ENCODE data around the gene EXPH5. TPM values are rescaled to one million over a fixed set of nuclear protein-coding genes. Genes with fewer than 3 reads are reported as not detected.

Gene EXPH5
- total RNA-seq, 3 donors from 2014 or later: 0.71 to 1.0 (median 0.79) TPM

DNA sequence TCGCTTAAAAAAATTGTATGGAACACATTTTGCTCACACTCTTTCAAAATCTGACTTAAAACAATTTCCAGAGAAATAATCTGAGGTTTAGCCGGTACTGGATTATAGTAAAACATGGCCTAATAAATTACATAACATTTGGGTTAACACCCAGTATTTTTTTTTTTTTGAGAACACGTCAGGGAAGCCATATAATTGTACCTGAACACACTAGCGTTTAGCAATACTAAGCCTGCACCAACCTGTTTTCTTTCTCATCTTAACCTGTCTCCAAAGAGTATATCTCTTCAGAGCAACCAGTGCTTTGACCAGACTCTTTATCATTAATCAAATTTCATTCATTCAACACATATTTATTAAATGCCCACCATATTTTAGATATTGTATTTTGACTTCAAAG lies 93.4 kb downstream of the EXPH5 start:
- no peak for ATAC-seq
- Mint-ChIP-seq H3K4me3 (peak overlapping the region; percentile 11), H3K9me3 (no peaks in the 10 kb centered on the region), H3K36me3 (ENCODE audit: insufficient read depth) (no peaks in the 10 kb centered on the region), H3K4me1 (ENCODE audit: low read depth) (peaks cover 20% of the 10 kb centered on the region), H3K27me3 (ENCODE audit: low read depth) (no peaks in the 10 kb centered on the region)
- no peak for DNase-seq

DNA sequence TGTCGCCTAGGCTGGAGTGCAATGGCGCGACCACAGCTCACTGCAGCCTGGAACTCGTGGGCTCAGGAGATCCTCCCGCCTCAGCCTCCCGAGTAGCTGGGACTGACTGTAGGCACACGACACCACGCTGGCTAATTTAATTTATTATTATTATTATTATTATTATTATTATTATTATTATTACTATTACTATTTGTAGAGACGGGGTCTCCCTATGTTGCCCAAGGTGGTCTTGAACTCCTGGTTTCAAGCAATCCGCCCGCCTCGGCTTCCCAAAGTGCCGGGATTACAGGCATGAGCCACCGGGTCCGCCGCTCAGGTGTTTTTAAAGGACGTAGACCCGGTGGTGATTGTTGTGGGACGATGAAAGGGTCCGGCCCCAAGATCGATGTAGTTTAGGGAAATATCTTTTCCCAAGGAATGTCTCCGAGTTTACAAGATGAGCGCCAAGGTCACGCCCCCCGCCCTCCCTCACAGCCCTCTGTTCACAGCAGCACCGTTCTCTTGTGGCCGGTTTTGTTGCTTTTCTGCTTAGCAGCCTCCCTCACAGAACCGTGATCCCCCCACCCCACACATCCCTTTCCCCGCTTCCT lies 94.7 kb downstream of the EXPH5 start:
- peak overlapping the region; percentile 81 for H3K4me3 Mint-ChIP-seq
- no peaks in the 10 kb centered on the region for H3K36me3 Mint-ChIP-seq (ENCODE audit: insufficient read depth)
- no peaks in the 10 kb centered on the region for H3K9me3 Mint-ChIP-seq
- ATAC-seq (no peak), DNase-seq (no peak)
- peaks cover 21% of the 10 kb centered on the region for H3K4me1 Mint-ChIP-seq (ENCODE audit: low read depth)
- H3K27me3 Mint-ChIP-seq (ENCODE audit: low read depth): no peaks in the 10 kb centered on the region

DNA sequence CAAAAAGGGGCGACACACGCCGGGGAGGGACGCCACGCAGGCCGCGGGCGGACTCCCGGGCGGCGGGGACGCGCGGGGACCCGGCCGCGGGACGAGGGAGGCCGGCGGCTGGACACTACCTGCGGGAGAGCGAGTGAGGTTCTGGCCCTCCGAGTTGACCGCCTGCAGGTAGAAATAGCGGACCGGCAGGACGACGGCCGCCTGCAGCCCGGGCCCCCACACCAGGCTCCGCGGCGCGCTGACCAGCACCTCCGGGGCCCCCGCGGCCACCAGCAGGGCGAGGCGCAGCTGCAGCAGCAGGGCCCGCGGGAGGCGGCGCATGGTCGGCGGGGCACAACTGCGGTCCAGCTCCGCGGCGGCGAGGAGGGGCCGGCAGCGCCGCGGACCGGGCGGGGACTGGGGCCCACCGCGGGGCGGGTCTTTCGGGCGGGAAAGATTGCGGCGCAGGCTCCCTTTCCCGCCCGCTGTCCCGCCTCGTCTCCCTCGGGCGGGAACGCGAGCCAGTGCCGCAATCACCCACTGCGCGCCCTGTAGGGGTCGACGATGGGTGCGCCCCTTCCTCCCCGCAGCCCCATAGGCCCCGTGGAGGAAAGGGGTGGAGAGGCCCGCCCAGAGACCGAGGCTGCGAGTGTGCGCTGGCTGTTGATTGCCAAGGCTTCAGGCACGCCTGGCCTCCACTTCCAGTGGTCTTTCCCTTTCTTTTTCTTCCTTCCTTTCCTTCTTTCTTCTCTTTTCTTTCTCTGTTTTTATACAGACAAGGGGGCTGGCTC lies 95.3 kb downstream of the EXPH5 start, which contains the start of gene POGLUT3:
TSS of gene POGLUT3 (minus strand) at position 339 of the 770 bp plus-strand sequence. CDS start at position 321, 18 bp downstream.
- H3K9me3 Mint-ChIP-seq: no peaks in the 10 kb centered on the region
- DNase-seq (peak; percentile 23), ATAC-seq (peak; percentile 64 to 66)
- no peaks in the 10 kb centered on the region for H3K36me3 Mint-ChIP-seq (ENCODE audit: insufficient read depth)
- H3K27me3 Mint-ChIP-seq (ENCODE audit: low read depth): no peaks in the 10 kb centered on the region
- H3K4me3 Mint-ChIP-seq: peak within 1 kb of the TSS; percentile 99
- peaks cover 21% of the 10 kb centered on the region for H3K4me1 Mint-ChIP-seq (ENCODE audit: low read depth)

DNA sequence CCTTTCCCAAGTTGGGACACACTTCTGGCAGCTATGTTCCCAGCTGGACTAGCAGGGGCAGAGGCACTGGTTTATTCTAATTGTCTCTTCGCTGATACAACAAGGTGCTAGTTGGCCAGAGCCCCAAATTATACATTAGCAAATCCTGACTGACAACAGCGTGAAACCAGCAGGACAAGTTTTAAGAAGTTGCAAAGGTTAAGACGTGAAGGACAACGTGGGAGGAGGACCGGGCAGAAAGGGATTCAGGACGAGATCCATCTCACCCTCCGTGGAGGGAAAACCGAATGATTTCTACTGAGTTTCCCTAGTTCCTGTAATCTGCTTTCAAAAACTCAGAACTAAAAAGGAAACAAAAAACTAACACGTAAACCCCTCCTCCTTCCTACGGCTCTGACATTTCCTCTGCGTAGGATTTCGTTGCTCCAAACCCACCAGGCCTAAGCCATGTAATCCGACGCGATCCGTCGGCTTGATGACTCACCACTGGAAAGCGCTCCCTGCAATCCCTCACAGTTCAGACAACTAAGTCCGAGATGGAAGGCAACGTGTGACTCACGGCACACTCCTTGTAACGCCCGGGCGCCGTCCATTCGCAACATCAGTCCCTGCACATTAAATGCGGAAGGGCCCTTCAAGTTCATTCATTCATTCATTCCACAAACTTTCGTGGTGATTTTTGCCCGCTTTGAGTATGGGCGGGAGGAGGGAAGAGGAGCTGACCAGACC lies 96.1 kb downstream of the EXPH5 start:
- no peaks in the 10 kb centered on the region for H3K9me3 Mint-ChIP-seq
- H3K27me3 Mint-ChIP-seq (ENCODE audit: low read depth): no peaks in the 10 kb centered on the region
- H3K4me3 Mint-ChIP-seq: peak overlapping the region; percentile 99
- no peaks in the 10 kb centered on the region for H3K36me3 Mint-ChIP-seq (ENCODE audit: insufficient read depth)
- H3K4me1 Mint-ChIP-seq (ENCODE audit: low read depth): peaks cover 21% of the 10 kb centered on the region
- DNase-seq (peak; percentile 52), ATAC-seq (peak; percentile 83 to 87)

DNA sequence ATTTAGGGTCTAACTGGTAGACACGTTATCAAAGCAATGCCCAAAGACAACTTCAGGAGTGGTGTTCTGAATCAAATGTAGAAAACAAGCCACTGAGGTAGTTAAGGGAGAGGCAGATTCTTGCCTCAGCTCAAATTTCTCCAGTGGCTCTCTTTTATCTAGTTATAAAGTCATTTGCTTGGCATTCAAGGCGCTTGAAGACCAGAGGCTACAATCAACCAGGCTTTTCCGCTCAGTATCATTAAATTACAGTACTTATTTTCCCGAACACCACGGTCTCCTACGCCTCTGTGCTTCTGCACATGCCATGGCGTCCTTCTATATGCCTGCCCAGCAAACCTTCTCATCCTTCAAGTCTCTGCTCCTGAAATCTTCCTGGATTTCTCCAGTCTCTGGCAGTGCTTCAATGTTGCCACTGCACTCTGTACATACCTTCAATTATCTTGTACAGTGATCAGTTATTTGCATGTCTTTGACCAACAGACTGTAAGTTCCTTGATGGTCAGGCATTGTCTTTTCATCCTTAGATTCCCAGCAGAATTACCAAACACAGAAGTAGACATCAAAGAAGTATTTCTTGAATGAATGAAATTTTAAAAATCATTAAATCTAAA lies 96.8 kb downstream of the EXPH5 start:
- ATAC-seq (no peak), DNase-seq (no peak)
- Mint-ChIP-seq H3K4me3 (peak overlapping the region; percentile 99), H3K36me3 (ENCODE audit: insufficient read depth) (no peaks in the 10 kb centered on the region), H3K9me3 (no peaks in the 10 kb centered on the region), H3K27me3 (ENCODE audit: low read depth) (no peaks in the 10 kb centered on the region), H3K4me1 (ENCODE audit: low read depth) (peaks cover 24% of the 10 kb centered on the region)

DNA sequence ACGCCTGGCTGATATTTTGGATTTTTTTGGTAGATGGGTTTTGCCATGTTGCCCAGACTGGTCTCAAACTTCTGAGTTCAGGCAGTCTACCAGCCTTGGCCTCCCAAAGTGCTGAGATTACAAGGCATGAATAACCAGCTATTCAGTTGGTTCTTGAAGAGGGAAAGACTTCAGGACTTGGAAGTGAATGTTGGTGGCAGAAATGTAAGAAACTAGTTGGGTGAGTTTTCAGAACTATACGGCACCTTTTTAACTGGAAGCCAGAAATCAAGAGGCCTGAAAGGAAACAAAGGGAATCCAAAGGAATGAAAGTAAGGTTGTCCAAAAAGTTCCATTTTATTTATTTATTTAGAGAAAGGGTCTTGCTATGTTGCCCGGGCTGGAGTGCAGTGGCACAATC lies 98.2 kb downstream of the EXPH5 start:
- no peaks in the 10 kb centered on the region for H3K27me3 Mint-ChIP-seq (ENCODE audit: low read depth)
- DNase-seq (no peak), ATAC-seq (no peak)
- no peak overlapping the region for H3K4me3 Mint-ChIP-seq
- peaks cover 25% of the 10 kb centered on the region for H3K4me1 Mint-ChIP-seq (ENCODE audit: low read depth)
- H3K36me3 Mint-ChIP-seq (ENCODE audit: insufficient read depth): no peaks in the 10 kb centered on the region
- H3K9me3 Mint-ChIP-seq: no peaks in the 10 kb centered on the region

DNA sequence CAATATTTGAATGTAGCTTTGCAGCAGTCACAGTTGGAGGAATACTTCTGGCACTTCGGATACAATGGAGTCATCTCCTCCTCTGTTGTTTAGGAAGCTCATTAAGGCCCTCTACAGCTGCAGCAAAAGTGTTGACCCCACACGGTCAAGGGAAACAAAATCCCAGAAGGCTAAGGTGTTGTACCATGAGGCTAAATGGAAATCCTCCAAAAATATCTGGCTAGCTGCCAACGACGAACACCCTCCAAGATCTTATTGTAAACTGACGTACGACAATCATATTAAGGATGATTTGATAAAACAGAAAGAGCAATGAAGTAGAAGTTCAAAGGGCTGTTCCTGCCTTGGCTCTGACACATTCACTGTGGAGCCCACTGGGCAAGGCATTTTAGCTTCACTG lies 99.4 kb downstream of the EXPH5 start:
- no peak for ATAC-seq
- no peak for DNase-seq
- Mint-ChIP-seq H3K4me3 (no peak overlapping the region), H3K27me3 (ENCODE audit: low read depth) (no peaks in the 10 kb centered on the region), H3K9me3 (no peaks in the 10 kb centered on the region), H3K36me3 (ENCODE audit: insufficient read depth) (peaks cover 3% of the 10 kb centered on the region), H3K4me1 (ENCODE audit: low read depth) (peaks cover 25% of the 10 kb centered on the region)

DNA sequence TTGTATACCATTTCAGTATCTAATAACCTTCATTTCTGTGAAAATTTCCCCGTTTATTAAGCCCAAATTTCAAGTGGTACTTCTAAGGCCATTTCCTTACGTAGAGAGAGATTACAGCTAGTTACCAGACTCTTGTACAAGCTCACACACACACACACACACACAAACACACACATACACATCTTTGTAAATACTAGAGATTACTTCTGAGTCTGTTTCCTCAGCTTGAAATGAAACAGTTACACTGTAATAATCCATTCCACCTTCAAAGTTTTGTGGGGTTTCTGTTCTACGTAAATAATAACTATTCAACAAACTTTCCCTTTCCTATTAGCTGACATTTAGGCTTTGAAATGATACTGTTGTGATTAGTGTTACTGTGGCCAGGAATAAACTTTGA lies 101.6 kb downstream of the EXPH5 start:
- H3K4me1 Mint-ChIP-seq (ENCODE audit: low read depth): peaks cover 16% of the 10 kb centered on the region
- peaks cover 13% of the 10 kb centered on the region for H3K36me3 Mint-ChIP-seq (ENCODE audit: insufficient read depth)
- no peak for ATAC-seq
- H3K9me3 Mint-ChIP-seq: no peaks in the 10 kb centered on the region
- no peak overlapping the region for H3K4me3 Mint-ChIP-seq
- no peak for DNase-seq
- H3K27me3 Mint-ChIP-seq (ENCODE audit: low read depth): no peaks in the 10 kb centered on the region

DNA sequence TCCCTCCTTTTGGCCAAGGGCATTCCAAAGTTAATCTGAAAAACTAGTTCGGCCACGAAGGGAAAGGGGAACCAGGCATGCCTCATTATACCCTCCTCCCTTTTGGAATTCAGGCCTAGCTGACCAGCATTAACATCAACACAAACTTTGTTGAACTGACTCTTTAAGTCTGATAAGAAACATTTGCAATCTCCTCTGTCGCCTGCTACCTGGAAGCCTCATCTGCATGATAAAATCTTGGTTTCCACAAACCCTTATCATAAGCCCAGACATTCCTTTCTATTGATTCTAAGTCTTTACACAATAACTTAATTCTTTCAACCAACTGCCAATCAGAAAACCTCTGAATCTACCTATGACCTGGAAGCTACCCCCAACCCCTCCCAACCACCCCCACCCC lies 106.7 kb downstream of the EXPH5 start:
- H3K4me1 Mint-ChIP-seq (ENCODE audit: low read depth): peaks cover 1% of the 10 kb centered on the region
- no peak overlapping the region for H3K4me3 Mint-ChIP-seq
- ATAC-seq (no peak), DNase-seq (no peak)
- no peaks in the 10 kb centered on the region for H3K27me3 Mint-ChIP-seq (ENCODE audit: low read depth)
- H3K36me3 Mint-ChIP-seq (ENCODE audit: insufficient read depth): peaks cover 36% of the 10 kb centered on the region
- H3K9me3 Mint-ChIP-seq: no peaks in the 10 kb centered on the region

DNA sequence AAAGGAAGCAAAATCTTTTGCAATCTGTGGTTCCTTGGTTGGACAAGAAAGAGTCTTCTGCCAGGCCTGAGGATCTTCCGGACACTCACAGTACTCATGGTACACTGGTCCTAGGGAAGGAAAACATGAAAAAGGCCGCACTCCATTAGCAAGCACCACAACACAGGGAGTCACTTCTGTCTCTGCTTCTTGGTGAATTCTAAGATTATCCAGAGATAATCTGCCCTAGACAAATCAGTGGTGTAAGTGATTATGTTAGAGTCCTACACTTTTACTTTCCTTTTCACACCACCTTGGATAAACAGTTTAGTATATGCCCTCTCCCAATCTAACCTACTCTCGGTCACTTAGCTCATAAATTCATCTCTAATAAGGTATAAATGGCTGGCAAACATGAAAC lies 107.2 kb downstream of the EXPH5 start:
- Mint-ChIP-seq H3K4me1 (ENCODE audit: low read depth) (no peaks in the 10 kb centered on the region), H3K36me3 (ENCODE audit: insufficient read depth) (peaks cover 36% of the 10 kb centered on the region), H3K4me3 (no peak overlapping the region), H3K27me3 (ENCODE audit: low read depth) (no peaks in the 10 kb centered on the region), H3K9me3 (no peaks in the 10 kb centered on the region)
- DNase-seq (no peak), ATAC-seq (no peak)

DNA sequence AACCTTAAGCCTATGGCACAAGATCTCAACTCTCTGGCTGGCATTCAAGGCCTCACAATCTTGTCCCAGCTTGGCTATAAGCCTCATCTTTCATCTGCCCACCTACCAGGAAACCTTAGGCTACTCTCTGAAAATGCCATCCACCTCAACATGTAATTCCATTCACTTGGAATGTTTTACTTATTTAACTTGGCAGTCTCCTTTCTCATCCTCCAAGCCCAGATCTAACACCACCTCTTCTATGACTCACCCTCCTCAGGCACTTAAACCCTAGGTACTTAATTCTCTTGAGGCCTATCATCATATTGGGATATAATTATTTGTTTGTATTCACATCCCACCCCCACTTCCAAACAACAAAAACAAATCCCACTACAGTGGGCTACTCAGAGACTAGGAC lies 110.4 kb downstream of the EXPH5 start:
- Mint-ChIP-seq H3K27me3 (ENCODE audit: low read depth) (no peaks in the 10 kb centered on the region), H3K36me3 (ENCODE audit: insufficient read depth) (peaks cover 28% of the 10 kb centered on the region), H3K4me1 (ENCODE audit: low read depth) (no peaks in the 10 kb centered on the region), H3K4me3 (no peak overlapping the region), H3K9me3 (no peaks in the 10 kb centered on the region)
- DNase-seq (no peak), ATAC-seq (no peak)

DNA sequence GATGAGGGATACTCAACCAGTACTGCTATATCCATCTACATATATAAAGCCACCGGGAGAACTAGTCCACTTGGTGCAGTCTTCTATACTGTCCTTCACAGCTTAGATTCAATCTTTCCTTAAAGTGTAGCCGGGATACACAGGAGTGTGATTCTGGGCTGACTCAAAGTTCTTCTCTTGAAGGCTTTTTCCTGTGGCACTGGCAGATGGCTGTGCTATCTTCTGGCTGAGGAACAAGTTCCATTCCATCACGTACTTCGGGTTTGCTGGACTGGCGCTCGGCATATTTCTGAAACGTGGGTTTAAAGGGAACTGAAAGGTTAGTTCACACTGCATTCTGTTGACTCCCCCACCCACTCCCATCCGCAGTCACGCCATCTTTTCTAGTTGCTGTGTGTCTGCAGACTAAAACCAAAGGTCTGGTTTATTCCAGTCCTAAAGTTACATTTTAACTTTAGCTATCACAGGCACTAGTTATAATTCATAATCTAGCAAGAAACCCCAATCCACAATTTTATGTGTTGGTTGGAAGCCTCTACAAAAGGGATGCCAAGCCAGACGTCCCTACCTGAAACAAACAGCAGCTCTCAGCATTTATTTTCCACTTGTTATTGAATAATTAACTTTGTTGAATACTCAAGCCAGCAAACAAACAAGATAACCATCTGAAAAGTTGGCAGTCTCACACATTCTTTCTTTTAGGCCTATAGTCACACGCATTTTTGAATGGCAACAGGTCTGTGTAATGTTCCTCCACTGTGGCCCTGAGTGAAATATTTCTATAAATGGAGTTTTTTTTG lies 118.7 kb downstream of the EXPH5 start:
- H3K27me3 Mint-ChIP-seq (ENCODE audit: low read depth): no peaks in the 10 kb centered on the region
- H3K36me3 Mint-ChIP-seq (ENCODE audit: insufficient read depth): peaks cover 17% of the 10 kb centered on the region
- ATAC-seq: no peak
- H3K9me3 Mint-ChIP-seq: no peaks in the 10 kb centered on the region
- H3K4me1 Mint-ChIP-seq (ENCODE audit: low read depth): no peaks in the 10 kb centered on the region
- no peak for DNase-seq
- no peak overlapping the region for H3K4me3 Mint-ChIP-seq

DNA sequence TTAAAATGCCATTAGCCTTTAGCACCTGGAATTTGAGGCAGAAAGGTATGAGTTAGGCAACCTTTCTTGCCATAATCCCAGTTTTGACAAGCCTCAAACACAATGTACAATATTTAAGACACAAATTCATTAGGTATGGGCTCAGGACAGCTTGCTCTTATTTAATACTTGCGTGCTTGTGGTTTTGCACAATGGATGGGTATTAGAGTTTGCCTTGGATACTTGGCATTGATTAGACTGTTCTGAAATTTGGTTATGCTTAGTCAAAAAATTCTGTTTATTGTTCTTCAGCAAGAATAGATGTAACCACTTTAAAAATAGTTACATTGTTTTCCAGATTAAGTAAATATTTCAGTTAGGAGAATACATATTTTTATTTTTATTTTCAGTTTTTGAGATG lies 120.9 kb downstream of the EXPH5 start:
- Mint-ChIP-seq H3K27me3 (ENCODE audit: low read depth) (no peaks in the 10 kb centered on the region), H3K4me3 (no peak overlapping the region), H3K4me1 (ENCODE audit: low read depth) (peaks cover 4% of the 10 kb centered on the region), H3K36me3 (ENCODE audit: insufficient read depth) (peaks cover 16% of the 10 kb centered on the region), H3K9me3 (no peaks in the 10 kb centered on the region)
- no peak for DNase-seq
- no peak for ATAC-seq

DNA sequence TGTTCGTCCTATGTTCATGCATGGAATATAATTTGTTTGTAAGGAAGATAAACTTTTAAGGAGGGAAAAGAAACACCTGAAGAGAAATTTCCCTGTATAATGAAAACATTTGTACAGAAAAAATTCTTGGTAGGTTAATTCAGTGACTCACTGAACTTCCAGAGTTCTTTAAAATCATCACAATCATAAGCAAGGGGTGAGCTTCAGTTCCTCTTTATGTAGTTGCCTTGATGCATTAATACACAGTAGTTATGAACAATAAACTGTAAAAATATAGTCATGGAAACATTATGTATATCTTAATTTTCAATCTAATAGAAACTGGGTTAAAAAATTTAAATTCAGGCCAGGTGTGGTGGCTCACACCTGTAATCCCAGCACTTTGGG lies 125.1 kb downstream of the EXPH5 start:
- no peaks in the 10 kb centered on the region for H3K27me3 Mint-ChIP-seq (ENCODE audit: low read depth)
- peaks cover 7% of the 10 kb centered on the region for H3K4me1 Mint-ChIP-seq (ENCODE audit: low read depth)
- ATAC-seq (no peak), DNase-seq (no peak)
- H3K9me3 Mint-ChIP-seq: no peaks in the 10 kb centered on the region
- no peak overlapping the region for H3K4me3 Mint-ChIP-seq
- H3K36me3 Mint-ChIP-seq (ENCODE audit: insufficient read depth): peaks cover under 1% of the 10 kb centered on the region

Data from activated T-cell treated with anti-CD3 and anti-CD28 coated beads, Interleukin-2, amount 50 U/mL, for 4 hours (primary cell).